Measurements from ENCODE around the gene MBP.

DNA sequence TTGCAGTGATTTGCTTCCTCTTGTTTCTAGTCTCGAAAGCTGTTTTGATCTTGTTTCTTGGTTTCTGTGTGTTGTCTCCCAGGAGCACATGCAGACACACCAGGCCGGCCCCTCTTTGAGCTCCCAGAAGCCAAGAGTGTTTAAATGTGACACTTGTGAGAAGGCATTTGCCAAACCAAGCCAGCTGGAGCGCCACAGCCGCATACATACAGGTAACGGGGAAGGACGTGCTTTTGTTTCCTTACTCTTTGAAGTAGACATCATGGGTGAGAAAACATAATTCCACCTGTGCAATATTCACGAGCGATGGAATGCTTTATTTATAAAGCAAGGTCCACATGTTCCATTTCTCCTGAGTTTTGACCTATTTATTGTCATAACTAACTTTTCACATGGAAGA, 173.0 kb downstream of the MBP start:
- TF ChIP-seq, protein P1, sequence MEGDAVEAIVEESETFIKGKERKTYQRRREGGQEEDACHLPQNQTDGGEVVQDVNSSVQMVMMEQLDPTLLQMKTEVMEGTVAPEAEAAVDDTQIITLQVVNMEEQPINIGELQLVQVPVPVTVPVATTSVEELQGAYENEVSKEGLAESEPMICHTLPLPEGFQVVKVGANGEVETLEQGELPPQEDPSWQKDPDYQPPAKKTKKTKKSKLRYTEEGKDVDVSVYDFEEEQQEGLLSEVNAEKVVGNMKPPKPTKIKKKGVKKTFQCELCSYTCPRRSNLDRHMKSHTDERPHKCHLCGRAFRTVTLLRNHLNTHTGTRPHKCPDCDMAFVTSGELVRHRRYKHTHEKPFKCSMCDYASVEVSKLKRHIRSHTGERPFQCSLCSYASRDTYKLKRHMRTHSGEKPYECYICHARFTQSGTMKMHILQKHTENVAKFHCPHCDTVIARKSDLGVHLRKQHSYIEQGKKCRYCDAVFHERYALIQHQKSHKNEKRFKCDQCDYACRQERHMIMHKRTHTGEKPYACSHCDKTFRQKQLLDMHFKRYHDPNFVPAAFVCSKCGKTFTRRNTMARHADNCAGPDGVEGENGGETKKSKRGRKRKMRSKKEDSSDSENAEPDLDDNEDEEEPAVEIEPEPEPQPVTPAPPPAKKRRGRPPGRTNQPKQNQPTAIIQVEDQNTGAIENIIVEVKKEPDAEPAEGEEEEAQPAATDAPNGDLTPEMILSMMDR (IDR thresholded peaks at IDR 0.05): no peak
- TF ChIP-seq, protein P2, sequence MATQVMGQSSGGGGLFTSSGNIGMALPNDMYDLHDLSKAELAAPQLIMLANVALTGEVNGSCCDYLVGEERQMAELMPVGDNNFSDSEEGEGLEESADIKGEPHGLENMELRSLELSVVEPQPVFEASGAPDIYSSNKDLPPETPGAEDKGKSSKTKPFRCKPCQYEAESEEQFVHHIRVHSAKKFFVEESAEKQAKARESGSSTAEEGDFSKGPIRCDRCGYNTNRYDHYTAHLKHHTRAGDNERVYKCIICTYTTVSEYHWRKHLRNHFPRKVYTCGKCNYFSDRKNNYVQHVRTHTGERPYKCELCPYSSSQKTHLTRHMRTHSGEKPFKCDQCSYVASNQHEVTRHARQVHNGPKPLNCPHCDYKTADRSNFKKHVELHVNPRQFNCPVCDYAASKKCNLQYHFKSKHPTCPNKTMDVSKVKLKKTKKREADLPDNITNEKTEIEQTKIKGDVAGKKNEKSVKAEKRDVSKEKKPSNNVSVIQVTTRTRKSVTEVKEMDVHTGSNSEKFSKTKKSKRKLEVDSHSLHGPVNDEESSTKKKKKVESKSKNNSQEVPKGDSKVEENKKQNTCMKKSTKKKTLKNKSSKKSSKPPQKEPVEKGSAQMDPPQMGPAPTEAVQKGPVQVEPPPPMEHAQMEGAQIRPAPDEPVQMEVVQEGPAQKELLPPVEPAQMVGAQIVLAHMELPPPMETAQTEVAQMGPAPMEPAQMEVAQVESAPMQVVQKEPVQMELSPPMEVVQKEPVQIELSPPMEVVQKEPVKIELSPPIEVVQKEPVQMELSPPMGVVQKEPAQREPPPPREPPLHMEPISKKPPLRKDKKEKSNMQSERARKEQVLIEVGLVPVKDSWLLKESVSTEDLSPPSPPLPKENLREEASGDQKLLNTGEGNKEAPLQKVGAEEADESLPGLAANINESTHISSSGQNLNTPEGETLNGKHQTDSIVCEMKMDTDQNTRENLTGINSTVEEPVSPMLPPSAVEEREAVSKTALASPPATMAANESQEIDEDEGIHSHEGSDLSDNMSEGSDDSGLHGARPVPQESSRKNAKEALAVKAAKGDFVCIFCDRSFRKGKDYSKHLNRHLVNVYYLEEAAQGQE (IDR thresholded peaks at IDR 0.05; ENCODE audit: insufficient read depth in 1 of 2, low read depth in 2 of 2, low read length in 1 of 2): no peak
- TF ChIP-seq TCF7L2 (IDR thresholded peaks at IDR 0.05; ENCODE audit: low read depth, low read length): no peak
